Stimulated activated CD4-positive, alpha-beta T cell treated with anti-CD3 and anti-CD28 coated beads, Interleukin-1b, Interleukin-23, amount 100 ng/mL, for 24 hours (primary cell): ENCODE measurements around the gene MYLK3.
"Not testable (repeated sequence)": the region's sequence is repeated elsewhere in the genome, so short reads cannot be mapped to it uniquely, and the experiment has no call there.

ENCODE experiments used
- DNase-seq, 4 experiments: peaks; one replicate each; pipeline ENCODE4 v3.0.0-alpha.2; 2020; ENCODE audit warnings: low read depth in 4 of 4, low spot score in 1 of 4

MYLK3 gene

DNA sequence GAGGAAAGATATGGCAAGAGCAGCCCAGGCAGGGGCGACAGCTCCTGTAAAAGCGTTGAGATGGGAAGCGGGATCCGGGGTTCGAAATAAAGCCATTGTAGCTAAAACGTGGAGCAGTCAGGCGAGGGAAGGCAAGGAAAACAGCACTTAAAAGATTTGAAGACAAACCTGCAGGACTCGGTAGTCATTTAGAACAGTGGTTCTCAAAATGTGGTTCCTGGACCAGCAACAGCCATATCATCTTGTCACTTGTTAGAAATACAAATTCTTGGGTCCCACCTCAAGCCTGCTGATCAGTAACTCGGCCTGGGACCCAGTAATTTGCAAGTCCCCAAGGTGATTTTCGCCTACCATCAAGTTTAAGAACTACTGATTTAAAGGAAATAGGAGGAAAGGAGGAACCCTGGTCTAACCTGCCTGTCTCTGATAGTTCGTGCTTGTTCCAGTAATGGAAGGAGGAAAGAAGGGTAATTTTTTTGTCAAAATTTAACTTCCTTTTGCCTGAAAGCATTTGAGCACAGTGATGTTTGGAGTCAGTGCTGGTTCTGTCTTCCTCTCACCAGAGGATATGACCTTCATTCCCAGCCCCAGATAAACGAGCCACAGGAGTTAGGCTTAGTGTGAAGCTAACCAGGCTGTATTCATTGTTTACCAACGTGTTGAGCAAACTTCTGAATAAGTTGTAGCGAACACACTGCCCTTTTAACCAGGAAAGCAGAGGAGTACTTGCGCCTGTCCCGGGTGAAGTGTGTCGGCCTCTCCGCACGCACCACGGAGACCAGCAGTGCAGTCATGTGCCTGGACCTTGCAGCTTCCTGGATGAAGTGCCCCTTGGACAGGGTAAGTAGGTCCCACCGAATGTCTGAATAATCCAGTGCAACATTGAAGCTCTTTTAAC lies 57.6 kb downstream of the MYLK3 start:
- no peak for DNase-seq

DNA sequence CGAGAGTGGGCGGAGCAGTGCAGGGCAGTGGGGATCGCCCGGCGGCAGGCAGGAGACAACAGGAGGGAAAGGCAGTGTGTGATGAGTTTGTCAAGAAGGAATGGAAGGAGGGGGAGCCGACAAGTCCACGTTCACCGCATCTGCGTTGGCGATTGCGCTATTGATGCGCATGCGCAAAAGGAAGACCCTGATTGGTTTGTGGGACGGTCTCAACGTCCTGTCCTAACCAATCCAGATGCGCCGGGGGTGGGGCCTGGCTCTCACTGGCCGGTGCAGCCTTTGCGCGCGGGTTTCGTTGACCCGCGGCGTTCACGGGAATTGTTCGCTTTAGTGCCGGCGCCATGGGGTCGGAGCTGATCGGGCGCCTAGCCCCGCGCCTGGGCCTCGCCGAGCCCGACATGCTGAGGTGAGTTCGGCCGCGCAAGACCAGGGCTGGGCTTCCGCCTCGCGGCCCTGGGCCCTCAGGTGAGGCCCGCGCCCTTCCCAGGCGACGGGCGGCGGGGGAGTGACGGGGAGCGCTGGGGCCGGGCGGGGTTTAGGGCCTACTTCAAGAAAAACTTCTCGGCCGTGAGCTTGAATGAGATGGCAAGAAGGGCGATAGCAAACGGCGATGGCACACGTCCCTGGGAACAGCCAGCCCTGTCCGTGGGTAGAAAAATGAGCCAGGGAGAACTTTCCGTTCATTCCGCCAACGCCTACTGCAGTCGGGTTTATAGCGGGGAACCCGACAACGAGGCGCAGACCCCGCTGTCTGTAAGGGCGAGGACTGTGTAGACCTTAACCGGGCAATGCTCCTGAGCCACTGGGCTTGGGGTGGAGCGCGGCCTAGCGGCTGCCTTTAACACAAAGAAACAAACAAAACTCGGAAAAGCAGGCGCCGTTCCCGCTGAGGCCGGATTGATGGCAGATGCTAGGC lies 58.5 kb downstream of the MYLK3 start, which contains the start of gene ORC6:
Gene ORC6, plus strand, starts transcription at position 295 of the 916 bp plus-strand sequence. Its CDS starts 47 bp downstream, at position 342.
- DNase-seq: peak; percentile 88 to 98 (median 97)

GRCh38 chr16:46688654-46689364 lies 59.3 kb downstream of the MYLK3 start, which contains the start of gene VPS35:
TSS of gene VPS35 (minus strand) at chr16:46689178. CDS start at chr16:46689133, 45 bp downstream.
- DNase-seq: peak; percentile 97 to 100 (median 99)

GRCh38 chr16:46688101-46688653 lies 60.0 kb downstream of the MYLK3 start:
- DNase-seq: no peak

- no peak for DNase-seq
Measured at GRCh38 chr16:46687486-46687885, 60.7 kb downstream of the MYLK3 start.

- no peak for DNase-seq
Measured at GRCh38 chr16:46686815-46687473, 61.2 kb downstream of the MYLK3 start.

DNA sequence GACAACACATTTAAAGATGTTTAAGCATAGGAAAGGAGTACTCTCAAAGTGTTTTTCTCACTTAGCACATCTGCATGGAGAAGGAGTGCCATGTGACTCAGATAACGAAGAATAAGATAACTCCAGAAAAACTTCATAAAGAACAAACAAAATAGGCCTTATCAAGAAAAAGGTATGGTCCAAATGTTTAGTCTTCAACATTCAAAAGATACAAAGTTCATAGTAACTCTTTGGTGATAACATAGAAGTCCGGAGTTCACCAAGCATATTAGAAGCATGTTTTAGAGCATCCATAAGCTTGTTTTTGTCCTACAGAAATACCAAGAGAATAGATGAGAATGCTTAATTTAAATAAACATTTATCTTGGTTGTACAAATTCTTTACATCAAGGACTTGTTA lies 66.3 kb downstream of the MYLK3 start:
- not testable (repeated sequence) for DNase-seq

DNA sequence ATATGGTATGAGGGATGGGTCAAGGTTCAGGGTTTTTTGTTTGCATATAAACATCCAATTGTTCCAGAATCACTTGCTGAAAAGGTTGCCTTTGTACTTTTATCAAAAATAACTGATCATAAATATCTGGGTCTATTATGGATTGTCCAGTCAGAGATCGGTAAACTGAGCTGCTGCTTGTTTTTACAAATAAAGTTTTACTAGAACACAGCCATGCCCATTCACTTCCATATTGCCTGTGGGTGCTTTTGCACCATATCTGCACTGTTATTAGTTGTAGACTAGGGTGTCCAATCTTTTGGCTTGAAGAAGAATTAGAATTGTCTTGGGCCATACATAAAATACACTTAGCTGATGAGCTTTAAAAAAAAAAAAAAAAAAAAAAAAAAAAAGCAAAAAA lies 70.2 kb downstream of the MYLK3 start:
- not testable (repeated sequence) for DNase-seq

GRCh38 chr16:46673320-46674013 lies 74.7 kb downstream of the MYLK3 start:
- no peak for DNase-seq

DNA sequence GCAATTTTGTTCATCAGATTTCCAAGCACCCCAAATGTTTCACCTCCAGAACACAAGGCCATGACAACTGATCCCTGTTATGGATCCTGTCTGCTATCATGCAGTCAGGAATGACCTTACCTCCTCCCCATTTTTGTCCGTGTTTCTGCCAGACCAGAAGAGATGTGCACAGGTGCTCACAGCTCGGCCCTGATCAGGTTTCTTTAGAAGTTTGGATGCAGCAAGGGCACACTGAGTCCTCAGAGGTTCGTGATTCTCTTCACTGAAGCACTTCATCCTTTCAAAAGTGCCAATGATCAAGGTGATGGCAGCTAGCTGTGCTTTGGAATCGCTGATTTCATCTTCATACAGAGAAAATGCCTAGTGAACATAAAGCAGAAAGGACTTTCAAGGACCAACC lies 86.0 kb downstream of the MYLK3 start:
- no peak for DNase-seq

- DNase-seq: no peak
Measured at GRCh38 chr16:46658925-46659324, 89.2 kb downstream of the MYLK3 start.
